ENCODE results near the gene XKR7. TPM values are rescaled to one million over a fixed set of nuclear protein-coding genes. Genes with fewer than 3 reads are reported as not detected.

XKR7 gene
- total and polyA plus RNA-seq, 8 donors: under 0.01 to 0.58 (median 0.21) TPM; not detected in 4

- H3K36me3 ChIP-seq: no peaks in the 10 kb centered on the region
- intact Hi-C loops (cut with DNase I; ENCODE audit: low total_unique reads): loop anchor here (10.0 kb wide), 1 partner anchor 203 kb away; no protein-coding TSS in a partner anchor
- DNase-seq: no peak
- peaks cover 4 to 12% (median 11%) of the 10 kb centered on the region in 4 donors for H3K4me1 ChIP-seq
- peaks cover 0 to 55% (median 17%) of the 10 kb centered on the region in 3 donors for H3K27me3 ChIP-seq
- WGBS, 5 donors: 86 to 96% (median 92%) methylated on average over 3 of the region's 3 CpGs
- no peak overlapping the region for H3K4me3 ChIP-seq
- H3K27ac ChIP-seq: no peak overlapping the region
- H3K9me3 ChIP-seq: no peaks in the 10 kb centered on the region
- TF ChIP-seq EP300 (IDR thresholded peaks at IDR 0.05) (no peak), POLR2AphosphoS5 (IDR thresholded peaks at IDR 0.05) (no peak), CTCF (IDR thresholded peaks at IDR 0.05) (no peak), POLR2A (IDR thresholded peaks at IDR 0.05) (no peak)
These were observed 59.7 kb downstream of the XKR7 start for GRCh38 chr20:32027643-32028042.

- H3K27me3 ChIP-seq: peaks cover 0 to 49% (median 12%) of the 10 kb centered on the region in 3 donors
- TF ChIP-seq EP300 (IDR thresholded peaks at IDR 0.05): no peak
- no peak for TF ChIP-seq POLR2A (IDR thresholded peaks at IDR 0.05)
- no peak for TF ChIP-seq POLR2AphosphoS5 (IDR thresholded peaks at IDR 0.05)
- no peak for TF ChIP-seq CTCF (IDR thresholded peaks at IDR 0.05)
- peak in 1 of 2 donors; percentile 48 for DNase-seq
- WGBS, 5 donors: 35 to 52% (median 43%) methylated on average over 11 to 12 of the region's 12 CpGs
- H3K9me3 ChIP-seq: no peaks in the 10 kb centered on the region
- intact Hi-C loops (cut with DNase I; ENCODE audit: low total_unique reads): loop anchor here (10.0 kb wide), 1 partner anchor 204 kb away; no protein-coding TSS in a partner anchor
- peaks cover 4 to 15% (median 12%) of the 10 kb centered on the region in 4 donors for H3K4me1 ChIP-seq
- no peak overlapping the region for H3K4me3 ChIP-seq
- no peak overlapping the region for H3K27ac ChIP-seq
- H3K36me3 ChIP-seq: no peaks in the 10 kb centered on the region
These were observed 60.9 kb downstream of the XKR7 start for GRCh38 chr20:32028647-32029372.

- DNase-seq: no peak
- TF ChIP-seq POLR2AphosphoS5 (IDR thresholded peaks at IDR 0.05) (no peak), EP300 (IDR thresholded peaks at IDR 0.05) (no peak), CTCF (IDR thresholded peaks at IDR 0.05) (no peak), POLR2A (IDR thresholded peaks at IDR 0.05) (no peak)
- Histone ChIP-seq H3K4me3 (no peak overlapping the region), H3K27me3 (peaks cover 0 to 49% (median 18%) of the 10 kb centered on the region in 3 donors), H3K36me3 (no peaks in the 10 kb centered on the region), H3K27ac (no peak overlapping the region), H3K4me1 (peaks cover 4 to 18% (median 12%) of the 10 kb centered on the region in 4 donors), H3K9me3 (no peaks in the 10 kb centered on the region)
- 88 to 92% (median 89%) methylated on average over 9 to 11 of the region's 11 CpGs for WGBS, 5 donors
- intact Hi-C loops (cut with DNase I; ENCODE audit: low total_unique reads): loop anchor here (10.0 kb wide), 1 partner anchor 205 kb away; no protein-coding TSS in a partner anchor
These were observed 61.6 kb downstream of the XKR7 start for GRCh38 chr20:32029561-32029960.

- Histone ChIP-seq H3K27me3 (peaks cover 0 to 50% (median 23%) of the 10 kb centered on the region in 3 donors), H3K36me3 (no peaks in the 10 kb centered on the region), H3K9me3 (no peaks in the 10 kb centered on the region), H3K4me3 (peak overlapping the region; percentile 17 to 34 (median 29)), H3K4me1 (peaks cover 4 to 18% (median 12%) of the 10 kb centered on the region in 4 donors), H3K27ac (no peak overlapping the region)
- peak in 5 of 7 experiments; percentile 79 to 94 (median 91) for TF ChIP-seq CTCF (IDR thresholded peaks at IDR 0.05)
- peak in 1 of 3 donors; percentile 16 for TF ChIP-seq POLR2AphosphoS5 (IDR thresholded peaks at IDR 0.05)
- TF ChIP-seq POLR2A (IDR thresholded peaks at IDR 0.05): no peak
- TF ChIP-seq EP300 (IDR thresholded peaks at IDR 0.05): no peak
- 12 to 21% (median 14%) methylated on average over 21 to 59 of the region's 59 CpGs for WGBS, 5 donors
- intact Hi-C loops (cut with DNase I; ENCODE audit: low total_unique reads): no loop called here
- DNase-seq: peak; percentile 81 to 92
These were observed 63.3 kb downstream of the XKR7 start for GRCh38 chr20:32031007-32031958.
